GM12892 (cell line): ENCODE results near the gene FRAS1.

Source experiments
- POLR2A ChIP-seq: IDR thresholded peaks from 2 replicates; pipeline ENCODE4 v1.6.1; 2011; ENCODE audit warnings: low read depth, low read length, control low read depth
- TAF1 ChIP-seq: IDR thresholded peaks from 2 replicates; pipeline ENCODE4 v1.6.1; 2011; ENCODE audit warnings: low read depth, mild to moderate bottlenecking, control low read depth, low read length, borderline replicate concordance

DNA sequence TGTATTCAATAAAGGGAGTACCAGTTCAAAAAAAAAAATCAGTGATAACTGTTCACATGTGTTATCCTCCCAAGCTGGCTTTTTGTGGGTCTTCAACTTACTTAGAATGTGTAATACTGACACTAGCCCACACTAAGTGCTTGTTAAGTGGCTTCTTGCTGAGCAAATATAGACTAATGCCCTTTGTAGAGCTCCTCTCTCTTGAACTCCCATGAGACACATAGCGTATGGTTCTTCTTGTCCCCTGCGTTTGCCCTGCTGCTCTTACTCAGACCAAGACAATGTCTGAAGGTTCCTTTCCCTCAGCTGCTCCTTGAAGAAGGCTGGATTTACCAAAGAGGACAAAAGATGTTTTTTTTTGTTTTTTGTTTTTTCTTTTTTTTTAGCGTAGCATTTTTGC lies 110.9 kb downstream of the FRAS1 start:
- TF ChIP-seq TAF1, result no peak
- no peak for TF ChIP-seq POLR2A
